Hematopoietic multipotent progenitor cell treated with erythropoietin and hydrocortisone succinate and interleukin-3 and kit ligand, for 6 days (in vitro differentiated cells): ENCODE data around the gene FAM136A.
"Not testable (repeated sequence)": the region's sequence is repeated elsewhere in the genome, so short reads cannot be mapped to it uniquely, and the experiment has no call there.

Source experiments
- DNase-seq: peaks from one replicate; pipeline ENCODE4 v3.0.0-alpha.2; 2015

Gene FAM136A

DNA sequence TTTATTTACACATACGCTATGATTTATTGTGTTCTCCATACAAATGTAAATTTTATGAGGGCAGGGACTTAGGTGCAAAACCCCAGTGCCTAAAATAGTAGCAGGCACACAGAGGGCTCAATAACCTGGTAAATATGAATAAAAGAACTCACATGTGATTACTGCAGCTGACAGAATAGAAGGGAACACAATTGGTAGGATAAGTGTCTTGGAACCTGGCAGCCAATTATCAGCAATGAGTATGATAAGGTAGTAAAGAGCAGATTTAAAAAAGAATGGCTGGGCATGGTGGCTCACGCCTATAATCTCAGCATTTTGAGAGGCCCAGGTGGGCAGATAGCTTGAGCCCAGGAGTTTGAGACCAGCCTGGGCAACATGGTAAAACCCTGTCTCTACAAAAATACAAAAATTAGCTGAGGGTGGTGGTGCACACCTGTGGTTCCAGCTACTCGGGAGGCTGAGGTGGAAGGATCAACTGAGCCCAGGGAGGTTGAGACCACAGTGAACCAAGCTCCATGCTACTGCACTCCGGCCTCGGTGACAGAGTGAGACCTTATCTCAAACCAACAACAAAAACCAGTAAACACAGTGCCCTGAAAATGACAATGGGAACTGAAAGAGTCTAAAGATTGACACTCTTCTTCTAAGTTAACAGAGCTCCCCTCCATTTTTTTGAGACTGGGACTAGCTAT lies 18.2 kb downstream of the FAM136A start:
- no peak for DNase-seq

DNA sequence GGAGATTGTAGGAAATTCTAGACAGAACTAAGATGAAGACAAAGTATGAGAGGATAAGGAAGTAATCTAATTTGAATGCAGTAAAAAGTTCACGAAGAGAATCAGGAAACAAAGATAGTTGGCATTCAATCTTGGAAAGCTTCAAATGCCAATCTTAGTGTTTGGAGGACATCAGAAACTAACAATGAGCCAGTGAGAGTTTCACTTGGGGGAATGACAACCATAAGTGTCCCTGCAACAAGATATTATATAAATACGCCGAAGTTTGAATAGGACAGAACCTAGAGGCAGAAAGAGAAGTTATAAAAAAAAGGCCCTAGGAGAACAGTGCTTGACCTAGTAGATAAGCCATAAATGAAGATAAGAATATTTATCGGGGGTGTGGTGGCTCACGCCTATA lies 19.4 kb downstream of the FAM136A start:
- DNase-seq = no peak

DNA sequence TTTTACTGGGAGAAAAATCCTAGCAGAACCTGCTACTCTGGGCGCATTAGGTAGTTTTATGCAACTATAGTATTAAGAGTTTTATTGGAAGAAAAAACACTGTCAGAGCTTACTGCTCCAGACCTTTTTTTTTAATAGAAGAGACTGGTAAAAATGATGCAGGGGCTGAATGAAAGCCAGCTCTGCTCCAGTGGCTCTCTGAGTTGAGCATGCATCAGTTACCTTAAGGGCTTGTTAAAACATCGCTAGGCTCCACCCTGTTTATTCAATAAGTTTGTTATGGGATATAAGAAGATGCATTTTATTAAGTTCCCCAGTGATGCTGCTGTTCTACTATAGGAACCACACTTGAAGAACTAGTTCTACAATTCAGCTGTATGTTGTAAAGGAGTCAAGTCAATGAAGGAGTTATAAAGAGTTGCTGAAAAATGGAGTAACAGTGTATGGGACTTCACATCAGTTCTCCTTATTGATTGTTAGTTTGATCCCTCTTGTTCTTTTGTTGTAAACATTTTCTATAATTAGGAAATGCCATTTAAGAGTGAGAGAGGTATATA lies 21.5 kb downstream of the FAM136A start:
- DNase-seq = no peak

DNA sequence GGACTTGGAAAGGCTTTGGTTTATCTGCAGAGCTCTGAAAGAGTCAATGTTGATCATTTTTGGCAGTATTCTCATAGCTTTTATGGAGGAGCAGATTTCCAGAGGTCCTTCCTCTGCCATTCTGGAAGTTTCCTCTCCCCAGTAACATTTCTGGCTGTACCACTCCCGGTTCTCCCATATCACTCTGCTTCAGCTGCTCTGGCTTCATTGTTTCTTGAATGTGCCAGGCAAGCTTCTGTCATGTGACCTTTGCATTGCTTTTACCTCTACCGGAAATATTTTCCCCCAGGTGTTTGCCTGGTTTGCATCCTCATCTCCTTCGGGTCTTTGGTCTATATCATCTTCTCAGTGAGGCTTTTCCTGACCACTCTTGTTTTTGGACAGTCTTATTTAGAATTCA lies 31.5 kb downstream of the FAM136A start:
- DNase-seq = no peak

DNA sequence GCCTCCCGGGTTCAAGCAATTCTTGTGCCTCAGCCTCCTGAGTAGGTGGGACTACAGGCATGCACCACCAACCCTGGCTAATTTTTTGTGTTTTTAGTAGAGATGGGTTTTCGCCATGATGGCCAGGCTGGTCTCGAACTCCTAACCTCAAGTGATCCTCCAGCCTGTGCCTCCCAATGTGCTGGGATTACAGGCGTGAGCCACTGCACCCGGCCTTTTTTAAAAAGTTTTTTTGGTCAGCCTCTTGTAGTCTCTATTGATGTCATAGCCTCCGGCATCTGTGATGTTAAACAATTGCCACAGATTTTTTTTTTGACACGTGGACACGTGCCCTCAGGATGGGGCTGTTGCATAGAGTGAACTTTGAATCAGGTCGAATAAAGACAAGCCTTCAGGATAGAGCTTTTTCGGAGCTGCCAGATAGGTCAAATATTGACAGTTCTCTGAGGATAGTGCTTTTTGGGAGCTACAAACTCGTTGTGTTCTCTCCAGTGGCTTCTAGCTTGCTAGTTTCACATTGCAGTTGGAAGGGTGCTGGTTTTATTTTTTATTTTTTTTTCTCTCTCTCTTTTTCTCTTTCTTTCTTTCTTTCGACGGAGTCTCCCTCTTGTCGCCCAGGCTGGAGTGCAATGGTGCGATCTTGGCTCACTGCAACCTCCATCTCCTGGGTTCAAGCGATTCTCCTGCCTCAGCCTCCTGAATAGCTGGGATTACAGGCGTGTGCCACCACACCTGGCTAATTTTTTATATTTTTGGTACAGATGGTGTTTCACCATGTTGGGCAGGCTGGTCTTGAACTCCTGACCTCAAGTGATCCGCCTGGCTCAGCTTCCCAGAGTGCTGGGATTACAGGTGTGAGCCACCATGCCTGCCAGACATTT lies 32.2 kb downstream of the FAM136A start:
- DNase-seq = not testable (repeated sequence)

DNA sequence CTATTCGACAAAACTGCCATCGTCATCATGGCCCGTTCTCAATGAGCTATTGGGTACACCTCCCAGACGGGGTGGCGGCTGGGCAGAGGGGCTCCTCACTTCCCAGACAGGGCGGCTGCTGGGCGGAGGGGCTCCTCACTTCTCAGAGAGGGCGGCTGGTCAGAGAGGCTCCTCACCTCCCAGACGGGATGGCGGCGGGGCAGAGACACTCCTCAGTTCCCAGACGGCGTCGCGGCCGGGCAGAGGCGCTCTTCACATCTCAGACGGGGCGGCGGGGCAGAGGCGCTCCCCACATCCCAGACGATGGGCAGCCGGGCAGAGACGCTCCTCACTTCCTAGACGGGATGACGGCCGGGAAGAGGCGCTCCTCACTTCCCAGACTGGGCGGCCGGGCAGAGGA lies 34.9 kb downstream of the FAM136A start:
- DNase-seq = not testable (repeated sequence)

DNA sequence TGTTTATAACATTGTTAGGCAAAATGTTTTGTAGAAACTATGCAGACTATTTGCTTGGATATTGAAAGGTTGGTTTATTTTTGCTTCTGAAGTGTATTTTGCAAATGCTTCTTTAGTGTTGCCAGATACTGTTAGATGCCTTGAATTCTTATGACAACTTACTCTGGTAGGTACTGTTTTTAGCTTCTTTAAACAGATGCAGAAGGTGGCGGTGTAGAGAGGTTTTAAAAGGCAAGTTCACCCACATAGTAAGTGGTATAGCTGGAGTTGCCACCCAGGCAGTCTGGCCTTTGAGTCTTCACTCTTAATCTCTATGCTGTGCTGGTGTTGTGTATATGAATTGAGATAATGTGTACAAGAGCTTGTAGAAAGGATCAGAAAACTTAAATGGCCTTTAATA lies 40.4 kb downstream of the FAM136A start:
- peak; percentile 33 for DNase-seq

DNA sequence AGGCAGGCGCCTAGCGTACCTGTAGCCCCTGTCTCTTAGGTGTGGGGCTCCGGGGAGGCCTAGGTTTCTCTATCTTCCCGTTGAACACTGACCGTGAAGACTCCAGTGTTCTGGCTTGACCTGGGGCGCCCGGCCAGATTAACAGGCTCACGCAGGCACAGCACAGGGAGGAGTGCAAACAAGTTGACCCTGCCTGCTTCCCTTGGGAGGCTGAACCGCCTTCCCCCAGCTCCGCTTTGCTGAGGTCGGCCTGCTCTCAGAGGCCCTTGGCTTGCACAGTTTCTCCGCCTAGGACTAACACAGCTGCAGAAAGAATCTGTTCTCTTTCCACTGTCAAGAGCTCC lies 43.4 kb downstream of the FAM136A start:
- DNase-seq = peak; percentile 23

DNA sequence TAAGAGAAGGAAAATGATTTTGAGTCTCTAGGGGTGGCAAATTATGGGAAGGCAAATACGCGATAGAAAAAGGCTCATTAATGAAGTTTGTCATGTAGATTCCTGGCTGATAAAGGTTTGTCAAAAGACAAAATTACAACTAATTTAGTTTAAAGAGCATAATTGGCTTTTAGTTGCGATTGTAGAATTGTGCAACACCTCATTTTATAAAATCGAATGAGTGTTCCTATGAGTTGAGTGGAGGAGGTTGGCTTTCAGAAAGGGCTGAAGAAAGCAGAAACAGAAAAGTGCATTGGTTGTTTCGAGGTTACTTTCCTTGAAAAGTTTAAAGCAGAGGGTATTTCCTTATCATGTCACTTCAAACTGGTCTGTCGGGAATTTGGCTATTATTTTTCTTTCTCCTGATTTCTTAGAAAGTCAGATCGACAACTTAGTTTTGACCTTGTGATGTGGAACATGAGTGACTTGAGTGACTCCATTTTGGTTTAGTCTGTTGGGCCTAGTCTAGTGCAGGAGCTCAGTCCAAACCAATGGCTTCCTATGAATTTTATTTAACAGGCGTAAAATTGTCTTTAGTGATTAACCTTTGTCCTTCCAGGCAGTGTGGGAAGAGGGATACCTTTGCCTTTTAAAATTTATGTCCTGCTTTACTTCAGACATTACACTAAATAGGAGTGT lies 46.1 kb downstream of the FAM136A start:
- no peak for DNase-seq

DNA sequence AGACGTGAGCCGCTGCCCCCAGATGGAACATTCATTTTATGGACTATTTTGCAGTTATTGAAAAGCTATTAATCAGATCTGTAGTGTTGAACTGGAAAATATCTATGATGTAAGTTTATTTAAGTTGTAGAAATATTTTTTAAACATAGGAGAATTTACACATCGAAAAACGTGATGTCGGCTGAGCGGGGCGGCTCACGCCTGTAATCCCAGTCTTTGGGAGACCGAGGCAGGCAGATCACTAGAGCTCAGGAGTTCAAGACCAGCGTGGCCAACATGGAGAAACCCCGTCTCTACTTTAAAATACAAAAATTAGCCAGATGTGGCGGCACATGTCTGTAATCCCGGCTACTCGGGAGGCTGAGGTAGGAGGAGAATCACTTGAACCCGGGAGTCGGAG lies 51.4 kb downstream of the FAM136A start:
- DNase-seq = no peak

DNA sequence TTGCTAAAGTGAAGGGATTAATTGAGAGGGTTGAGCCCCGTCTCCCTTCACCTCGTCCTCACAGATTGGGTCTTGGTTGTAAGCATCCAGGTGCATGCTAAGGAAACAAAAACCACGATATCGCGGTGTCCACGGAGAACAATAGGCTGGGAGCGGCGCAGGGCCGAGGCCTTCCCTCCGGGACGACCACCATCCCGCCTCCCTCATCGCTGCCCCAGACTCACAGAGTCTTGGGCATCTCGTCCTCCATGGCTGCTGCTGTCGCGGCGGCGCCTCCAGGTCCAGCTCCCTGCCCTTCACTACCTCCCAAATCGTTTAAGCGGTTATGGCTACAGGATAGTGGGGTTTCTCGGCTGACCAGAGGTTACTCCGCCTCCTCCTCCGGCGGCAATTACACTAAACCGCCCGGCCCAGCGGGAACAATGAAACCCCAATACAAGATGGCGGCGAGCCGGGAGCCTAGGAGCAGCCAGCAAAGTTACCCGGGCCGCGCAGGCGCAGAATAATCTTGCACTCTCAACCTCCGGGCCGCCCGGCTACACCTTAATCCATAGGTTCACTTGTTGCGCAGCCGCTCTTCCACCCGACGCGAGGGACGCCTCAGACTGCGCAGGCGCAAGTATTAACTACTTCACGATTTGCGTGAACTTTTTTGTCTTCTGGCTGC lies 53.6 kb downstream of the FAM136A start, which contains the start of gene TIA1:
Gene TIA1, minus strand, starts transcription at position 448 of the 667 bp plus-strand sequence. Its CDS starts 198 bp downstream, at position 250.
- DNase-seq = peak; percentile 100

DNA sequence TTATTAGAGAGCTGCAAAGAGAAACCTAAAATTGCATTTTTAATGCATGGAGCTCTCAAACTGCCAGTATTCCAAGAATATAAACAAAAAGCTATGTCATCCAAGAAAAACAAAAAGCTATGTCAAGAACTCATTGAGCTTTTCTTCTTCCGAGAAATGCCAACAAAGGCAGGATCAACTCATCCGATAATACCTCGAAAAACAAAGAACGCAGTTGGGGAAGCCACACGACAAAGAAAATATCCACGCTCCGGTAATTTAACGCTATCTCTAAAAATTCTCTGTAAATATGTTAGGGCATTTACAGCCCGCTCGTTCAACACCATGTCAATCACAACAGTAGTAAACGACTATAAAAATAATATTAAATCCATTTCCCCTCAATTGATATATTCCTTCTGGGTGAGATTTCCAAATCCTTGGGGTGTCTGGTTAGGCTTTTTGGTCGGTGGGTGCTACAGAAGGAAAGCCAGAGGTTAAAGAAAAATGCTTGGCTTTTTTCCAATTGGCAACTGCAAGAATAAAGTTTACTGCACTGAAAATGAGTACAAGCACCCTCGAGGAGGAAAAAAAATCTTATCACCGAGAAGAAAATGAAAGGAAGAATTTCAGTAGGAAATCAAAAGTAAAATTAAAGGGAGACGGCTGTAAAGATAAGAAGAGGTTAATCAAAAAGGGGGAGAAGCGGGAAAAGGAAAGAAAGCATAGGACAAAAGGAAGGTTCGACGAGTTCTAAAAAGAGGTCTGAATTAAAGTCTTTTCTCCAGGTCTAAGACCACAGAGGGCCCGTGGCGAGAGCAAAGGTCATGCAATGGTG lies 54.3 kb downstream of the FAM136A start:
- DNase-seq = peak; percentile 61
